ENCODE data around the gene ATP6V1C2. TPM values are rescaled to one million over a fixed set of nuclear protein-coding genes. Genes with fewer than 3 reads are reported as not detected.
"Not testable (repeated sequence)": the region's sequence is repeated elsewhere in the genome, so short reads cannot be mapped to it uniquely, and the experiment has no call there.

ATP6V1C2 gene
- total RNA-seq, 1 donor from 2014 or later: 56.8 TPM

DNA sequence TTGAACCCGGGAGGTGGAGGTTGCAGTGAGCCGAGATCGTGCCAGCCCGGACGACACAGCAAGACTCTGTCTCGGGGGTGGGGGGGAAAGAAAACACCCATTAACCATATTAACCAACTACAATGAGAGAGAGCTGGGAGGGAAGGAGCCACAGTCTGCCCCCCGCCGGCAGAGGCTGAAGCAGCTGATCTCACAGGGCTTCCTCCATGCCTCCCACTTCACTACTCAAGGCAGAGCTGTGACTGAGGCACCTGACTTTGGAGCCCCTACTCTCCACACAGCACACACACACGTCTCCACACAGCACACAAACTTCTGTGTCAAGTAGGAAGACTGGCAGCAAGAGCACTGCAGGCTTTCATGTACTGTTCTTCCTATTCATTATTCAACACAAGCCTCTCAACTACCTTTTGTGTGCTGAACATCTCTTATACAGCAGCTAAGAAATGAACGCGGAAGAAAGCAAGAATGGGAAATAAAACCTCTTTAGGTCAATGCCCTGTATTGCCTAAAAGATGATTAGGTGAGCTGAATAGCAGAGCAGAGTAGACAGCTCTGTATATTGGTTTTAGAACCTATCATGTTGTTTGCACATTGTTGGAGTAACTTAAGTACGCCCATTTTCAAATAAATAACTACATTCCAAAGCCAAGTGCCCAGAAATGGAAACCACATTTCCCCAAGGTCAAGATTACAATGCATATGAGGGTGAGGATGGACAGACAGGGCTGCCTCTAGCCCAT lies 65.0 kb downstream of the ATP6V1C2 start:
- no peak for DNase-seq

DNA sequence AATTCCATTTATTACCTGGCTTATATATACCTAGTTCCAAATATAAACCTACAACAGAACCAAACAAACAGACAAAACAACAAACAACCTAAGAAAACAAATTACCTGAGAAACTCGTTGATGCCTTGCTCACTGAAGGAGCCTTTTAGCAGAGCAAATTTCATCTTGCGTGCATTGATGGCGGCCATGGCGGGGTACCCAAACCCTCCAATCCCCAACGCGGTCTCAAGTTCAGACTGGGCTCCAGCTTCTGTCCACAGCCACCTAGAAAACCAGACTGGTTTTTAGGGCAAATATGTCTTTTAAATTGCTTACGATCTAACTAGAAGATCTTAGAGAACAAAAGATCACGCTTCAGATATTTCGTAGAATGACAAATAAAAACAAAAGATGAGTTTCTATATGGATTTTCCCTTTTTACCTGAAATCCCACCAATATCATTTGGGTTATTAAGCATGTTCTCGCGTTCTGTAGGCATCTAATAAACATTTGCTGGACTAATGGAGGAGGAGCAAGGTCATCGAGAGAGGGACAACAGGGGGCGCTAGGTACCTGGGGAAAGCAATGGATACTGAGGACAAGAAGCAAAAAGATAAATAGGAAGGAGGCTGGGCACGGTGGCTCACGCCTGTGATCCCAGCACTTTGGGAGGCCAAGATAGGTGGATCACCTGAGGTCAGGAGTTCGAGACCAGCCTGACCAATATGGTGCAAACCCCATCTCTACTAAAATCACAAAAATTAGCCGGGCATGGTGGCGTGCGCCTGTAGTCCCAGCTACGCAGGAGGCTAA lies 65.9 kb downstream of the ATP6V1C2 start:
- DNase-seq: no peak

DNA sequence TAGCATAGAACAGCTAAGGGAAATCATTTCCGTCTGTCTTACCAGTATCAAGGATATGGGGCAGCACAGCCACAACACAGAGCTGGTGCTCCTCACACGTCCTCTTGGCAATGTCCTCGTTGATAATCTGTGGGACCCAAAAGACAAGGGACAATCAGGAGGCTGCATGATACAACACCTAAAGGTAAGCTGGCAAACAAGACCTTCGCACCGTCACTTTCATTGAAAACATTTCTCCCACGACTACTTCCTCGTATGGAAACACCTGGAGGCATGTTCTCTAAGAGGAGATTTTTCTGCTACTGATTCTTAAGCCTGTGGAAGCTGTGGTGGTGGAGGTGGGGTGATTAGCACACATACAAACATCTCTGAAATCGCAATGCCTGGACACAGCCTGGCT lies 67.4 kb downstream of the ATP6V1C2 start:
- DNase-seq: no peak

DNA sequence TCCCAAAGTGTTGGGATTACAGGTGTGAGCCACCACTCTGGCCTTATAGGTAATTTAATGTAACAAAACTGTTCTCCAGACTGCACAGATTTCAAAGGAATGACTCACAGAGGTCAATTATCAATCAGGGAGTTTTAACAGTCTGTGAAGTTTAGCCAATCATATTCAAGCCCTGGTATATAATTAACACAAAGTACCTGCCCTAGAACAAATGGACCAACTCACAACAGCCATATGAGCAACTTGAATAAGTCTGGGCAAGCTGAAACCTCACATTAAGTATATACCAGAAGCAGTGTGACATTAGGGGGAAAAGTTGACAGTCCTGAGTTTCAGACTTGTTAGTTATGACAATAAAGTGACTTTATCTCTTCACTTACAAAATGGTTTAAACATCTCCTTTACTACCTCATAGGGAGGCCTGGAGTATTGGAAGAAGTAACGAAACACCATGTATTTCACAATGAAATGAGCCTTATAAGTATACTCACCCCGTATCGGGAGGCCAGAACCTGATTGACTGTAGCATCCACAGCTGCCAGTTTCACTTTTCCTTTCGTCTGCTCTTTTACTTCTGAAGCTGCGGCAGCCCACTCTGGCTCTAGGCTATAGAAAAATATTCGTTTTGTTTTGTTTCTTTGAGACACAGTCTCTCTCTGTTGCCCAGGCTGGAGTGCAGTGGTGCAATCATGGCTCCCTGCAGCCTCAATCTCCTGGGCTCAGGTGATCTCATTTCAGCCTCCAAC lies 69.0 kb downstream of the ATP6V1C2 start:
- no peak for DNase-seq

DNA sequence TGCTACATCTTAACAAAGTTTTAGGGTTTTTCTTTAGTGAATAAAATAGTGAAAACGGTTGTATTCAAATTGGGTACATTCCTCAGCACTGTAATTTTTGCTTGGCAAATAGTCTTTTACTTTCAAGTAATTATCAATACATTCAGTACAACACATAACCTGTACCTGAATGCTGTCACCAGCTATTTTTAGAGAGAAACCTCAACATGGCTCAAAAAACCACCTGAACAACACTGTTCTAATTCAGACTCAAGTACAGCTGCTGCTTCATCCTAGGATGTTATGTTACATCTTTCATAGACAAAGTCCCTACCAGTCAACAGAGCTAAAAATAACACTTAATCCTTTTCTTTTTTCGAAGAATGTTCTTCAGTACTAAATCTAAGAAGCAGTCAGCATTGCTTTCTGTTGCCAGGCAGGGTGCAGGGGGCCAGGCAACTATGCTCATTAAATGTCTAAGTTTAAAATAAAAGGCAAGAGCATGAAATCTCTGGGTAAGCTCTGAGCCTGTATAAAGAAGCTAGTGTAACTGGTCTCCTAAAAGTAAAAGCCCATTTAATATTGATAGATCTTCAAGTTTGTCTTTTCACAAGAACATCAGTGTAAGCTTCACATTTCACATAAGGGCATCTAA lies 70.7 kb downstream of the ATP6V1C2 start:
- no peak for DNase-seq

DNA sequence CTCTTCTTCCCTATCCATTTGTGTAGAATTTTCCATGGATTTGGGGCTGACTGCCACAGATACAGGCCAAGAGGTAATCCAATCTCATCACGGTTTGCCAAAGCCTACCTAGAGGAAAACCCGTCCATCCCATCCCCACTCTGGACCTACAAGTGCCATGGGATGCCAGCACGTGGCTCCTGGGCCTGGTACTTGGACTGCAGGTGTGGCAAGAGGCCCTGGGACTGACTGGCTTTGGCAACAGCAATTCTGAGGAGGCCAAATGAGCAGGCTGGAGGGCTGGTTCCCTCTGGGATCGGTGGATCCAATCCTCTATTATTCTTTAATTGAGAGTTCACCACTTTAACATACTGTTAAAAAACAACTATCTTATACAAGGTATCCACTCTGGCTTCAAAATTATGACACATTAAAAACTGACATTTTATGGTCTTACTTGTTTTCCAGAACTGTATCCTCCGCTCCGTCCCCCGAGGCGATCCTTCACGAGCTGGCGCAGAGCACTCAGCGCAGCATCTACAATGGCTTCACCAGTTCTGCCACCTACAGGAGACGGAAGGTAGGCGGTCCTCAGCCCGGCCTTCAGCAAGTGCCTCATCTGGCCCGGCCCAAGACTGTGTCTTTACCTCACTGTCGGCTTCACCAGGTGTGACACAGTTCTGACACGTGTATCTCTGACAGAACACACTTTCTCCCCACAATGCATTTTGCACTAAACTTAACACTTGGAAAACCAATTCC lies 71.4 kb downstream of the ATP6V1C2 start:
- no peak for DNase-seq

DNA sequence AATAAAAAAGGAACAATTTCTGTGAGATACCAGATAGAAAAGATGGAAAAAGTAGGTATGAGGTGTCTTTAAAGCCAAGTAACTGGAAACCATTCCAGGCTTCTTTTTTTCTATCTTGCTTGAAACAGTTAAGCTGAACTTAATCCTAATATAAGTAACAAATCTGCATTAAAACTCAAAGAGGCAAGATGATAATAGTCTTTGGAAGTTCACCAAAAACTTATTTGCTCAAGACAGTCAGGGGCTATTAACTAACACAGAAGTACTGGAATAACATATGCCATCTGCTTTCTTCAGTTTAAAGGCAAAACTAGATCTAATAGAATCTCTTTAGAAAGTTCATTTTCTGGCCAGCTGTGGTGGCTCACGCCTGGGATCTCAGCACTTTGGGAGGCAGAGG lies 72.4 kb downstream of the ATP6V1C2 start:
- DNase-seq: no peak

DNA sequence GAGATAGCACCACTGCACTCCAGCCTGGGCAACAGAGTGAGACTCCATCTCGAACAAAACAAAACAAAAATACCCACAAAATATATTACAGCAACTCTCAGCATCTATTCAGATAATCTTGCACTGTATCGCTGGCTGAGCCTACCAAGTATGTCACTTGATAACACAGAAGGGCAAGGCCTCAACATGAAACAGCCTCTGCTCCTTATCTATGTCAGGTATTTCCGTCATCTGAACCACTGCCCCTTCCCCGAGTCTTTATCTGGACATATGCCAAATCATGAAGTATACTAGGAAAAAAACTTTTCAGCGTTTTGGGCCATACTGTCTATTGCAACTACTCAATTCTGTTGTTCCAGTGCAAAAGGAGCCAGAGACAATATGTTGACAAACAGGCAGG lies 73.4 kb downstream of the ATP6V1C2 start:
- no peak for DNase-seq

DNA sequence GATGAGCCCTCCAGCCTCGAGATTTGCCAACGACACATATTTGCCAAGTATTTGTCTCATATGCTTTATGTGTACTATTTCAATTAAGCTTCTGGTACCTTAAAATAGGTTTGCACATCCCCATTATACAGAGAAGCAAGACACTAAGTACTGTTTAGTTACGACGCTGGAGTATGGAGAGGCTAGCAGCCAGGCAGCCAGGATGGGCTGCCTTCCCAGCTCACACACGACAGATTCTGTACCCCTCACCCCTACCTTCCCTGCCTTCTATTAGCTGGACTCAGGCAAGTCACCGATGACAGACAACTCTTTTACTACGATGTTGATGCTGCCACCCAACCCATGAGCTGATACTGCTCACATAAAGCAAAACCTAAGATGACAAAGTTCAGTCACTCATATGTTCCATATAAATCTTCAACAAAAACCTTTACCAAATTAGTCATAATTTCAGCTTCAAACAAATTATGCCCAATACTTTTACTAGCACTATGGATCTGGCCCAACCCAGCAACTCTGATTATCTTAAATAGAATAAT lies 74.1 kb downstream of the ATP6V1C2 start:
- no peak for DNase-seq

DNA sequence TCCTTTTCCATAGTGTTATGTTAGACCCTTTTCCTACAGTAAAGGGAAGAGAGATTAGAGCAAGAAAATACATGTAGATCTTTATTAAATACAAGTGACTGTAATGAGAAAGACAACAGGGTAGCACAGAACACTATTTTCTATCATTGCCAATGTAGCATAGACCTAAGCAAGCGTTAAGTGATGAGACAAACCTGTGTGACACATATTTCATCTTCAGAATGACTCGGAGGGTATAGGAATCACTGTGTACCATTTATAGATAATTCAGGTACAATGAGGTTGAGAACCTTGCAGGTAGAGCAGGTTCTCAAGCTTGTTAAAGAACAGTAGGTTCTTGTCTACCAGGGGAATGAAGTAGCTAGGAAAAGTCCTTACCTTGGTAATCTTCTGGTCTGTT lies 75.3 kb downstream of the ATP6V1C2 start:
- no peak for DNase-seq

DNA sequence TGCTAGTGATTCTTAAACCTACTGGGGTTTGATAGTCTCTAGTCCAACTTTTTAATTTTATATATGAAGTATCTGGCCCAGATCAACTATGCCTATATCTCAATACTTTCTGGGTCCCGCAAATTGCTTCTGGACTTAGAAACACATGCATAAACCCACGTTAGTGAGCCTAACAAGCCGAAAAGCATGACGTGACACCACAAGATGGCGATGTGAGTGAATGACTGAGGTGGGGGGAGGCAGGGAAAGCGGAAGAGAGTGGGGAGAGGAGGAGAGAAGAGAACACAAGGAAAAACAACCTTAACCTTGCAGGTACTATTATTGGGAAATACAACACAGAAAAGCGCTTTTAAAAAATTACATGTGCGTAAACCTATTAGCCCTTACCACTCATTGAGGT lies 77.4 kb downstream of the ATP6V1C2 start:
- no peak for DNase-seq

DNA sequence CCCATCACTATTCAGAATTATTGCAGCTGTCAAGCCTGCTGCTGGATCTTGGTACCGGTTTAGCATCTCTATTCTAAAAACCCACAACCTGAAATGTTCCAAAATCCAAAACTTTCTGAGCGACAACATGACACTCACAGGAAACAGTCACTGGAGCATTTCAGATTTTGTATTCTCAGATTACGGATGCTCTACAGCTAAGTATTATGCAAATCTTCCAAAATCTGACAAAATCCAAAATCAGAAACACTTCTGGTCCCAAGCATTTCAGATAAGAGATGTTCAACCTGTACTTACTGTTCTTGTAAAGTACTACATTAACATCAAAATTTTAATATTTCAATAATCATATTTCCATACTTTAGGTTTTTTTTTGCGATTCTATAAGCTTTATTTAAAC lies 78.7 kb downstream of the ATP6V1C2 start:
- DNase-seq: no peak

DNA sequence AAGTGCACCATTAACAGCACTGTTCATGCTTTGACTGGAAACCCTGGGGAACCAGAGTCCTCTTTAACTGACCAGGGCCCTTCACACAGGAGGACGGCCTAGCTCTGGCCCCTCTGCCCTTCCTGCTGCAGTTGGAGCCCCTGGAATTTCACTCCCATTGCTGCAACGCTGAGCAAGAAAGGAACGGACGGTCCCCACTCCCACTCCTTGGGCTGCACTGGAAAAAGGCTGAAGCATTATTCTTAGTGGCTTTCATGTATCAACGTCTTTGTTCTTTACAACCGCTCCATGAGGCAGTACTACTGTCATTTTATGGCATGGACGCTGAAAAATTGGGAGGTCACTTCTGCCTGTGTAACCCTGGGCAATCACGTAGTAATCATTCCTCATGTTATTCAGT lies 81.2 kb downstream of the ATP6V1C2 start:
- DNase-seq: no peak

DNA sequence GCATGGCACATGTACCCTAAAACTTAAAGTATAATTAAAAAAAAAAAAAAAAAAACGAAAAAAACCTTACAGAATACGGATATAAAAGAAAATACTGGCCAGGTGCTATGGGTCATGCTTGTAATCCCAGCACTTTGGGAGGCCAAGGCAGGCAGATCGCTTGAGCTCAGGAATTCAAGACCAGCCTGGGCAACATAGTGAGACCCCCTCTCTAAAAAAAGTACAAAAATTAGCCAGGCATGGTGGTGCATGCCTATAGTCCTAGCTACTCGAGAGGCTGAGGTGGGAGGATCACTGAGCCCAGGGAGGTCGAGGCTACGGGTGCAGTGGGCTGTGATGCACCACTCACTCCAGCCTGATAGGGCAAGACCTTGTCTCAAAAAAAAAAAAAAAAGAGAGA lies 84.6 kb downstream of the ATP6V1C2 start:
- DNase-seq: not testable (repeated sequence)

DNA sequence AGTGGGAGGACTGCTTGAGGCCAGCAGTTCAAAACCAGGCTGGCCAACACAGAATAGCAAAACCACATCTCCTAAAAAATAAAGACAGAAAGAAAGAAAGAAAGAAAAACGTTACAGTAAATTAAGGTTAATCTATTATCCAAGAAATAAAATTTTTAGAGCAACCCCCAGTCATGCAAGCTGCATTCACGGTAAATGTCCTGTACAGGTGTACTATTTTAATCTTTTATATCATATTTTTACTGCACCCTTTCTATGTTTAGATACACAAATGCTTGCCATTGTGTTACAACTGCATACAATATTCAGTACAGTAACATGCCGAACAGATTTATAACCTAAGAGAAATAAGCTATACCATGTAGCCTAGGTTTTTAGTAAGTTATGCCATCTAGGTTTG lies 85.1 kb downstream of the ATP6V1C2 start:
- DNase-seq: no peak

DNA sequence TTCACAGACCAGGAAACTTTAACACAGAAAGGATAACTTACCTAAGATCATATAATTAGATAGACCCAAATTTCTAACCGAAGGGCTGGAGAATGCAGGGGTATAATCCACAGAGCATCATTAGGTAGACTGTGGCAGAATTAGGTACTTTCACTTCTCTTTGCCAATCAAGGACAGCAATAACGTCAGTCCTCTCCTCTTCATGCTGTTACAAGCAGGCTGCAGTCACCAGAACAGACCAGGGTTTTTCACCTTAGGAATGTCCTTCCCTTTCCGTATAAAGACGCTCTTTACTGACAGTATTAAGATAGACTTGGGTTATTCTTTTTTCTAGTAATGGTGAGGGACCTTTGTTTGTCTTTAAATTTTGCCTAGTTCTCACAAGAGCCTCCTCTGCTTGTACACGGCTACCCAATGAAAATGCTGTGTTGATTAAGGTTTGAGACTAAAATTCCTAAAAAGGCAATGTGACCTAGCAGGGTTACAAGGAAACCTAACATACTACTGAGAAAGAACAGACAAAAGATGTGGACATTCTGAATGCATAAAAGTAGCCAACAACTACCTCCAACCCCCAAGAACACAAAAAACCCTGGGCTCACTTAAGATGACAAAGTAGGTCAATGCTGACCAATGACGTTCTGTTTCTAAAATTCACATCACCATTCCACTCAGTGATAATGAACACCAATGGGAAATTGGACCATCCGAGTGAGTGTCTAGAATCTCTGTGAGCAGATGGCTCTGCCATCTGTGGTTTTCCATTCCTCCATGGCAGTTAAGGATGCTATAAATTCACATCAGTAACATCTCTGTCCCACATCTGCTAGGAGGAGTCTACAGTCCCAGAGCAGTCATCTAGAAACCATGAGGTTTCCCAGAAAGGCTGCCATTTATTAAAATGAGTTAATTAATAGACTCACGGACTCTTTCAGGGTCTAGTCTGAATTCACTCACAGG lies 89.1 kb downstream of the ATP6V1C2 start:
- DNase-seq: peak; percentile 56

DNA sequence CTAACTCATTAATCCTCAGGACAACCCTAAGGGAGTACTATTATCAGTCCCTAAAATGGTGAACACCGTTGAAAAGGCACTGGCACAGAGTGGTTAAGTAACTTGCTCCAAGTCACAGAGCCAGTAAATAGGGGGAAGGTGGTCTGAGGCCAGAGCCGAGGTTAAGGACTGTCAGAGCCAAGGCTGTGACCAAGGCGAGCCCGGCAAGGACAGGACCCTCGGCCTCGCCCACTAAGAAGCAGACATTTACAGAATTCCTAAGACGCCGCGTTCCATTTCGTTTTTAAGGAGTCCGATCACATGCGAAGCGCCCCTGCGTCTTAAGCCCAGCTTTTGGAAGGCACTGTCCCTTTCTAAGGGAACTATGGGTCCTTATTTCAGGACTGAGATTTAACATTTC lies 90.1 kb downstream of the ATP6V1C2 start:
- DNase-seq: no peak

DNA sequence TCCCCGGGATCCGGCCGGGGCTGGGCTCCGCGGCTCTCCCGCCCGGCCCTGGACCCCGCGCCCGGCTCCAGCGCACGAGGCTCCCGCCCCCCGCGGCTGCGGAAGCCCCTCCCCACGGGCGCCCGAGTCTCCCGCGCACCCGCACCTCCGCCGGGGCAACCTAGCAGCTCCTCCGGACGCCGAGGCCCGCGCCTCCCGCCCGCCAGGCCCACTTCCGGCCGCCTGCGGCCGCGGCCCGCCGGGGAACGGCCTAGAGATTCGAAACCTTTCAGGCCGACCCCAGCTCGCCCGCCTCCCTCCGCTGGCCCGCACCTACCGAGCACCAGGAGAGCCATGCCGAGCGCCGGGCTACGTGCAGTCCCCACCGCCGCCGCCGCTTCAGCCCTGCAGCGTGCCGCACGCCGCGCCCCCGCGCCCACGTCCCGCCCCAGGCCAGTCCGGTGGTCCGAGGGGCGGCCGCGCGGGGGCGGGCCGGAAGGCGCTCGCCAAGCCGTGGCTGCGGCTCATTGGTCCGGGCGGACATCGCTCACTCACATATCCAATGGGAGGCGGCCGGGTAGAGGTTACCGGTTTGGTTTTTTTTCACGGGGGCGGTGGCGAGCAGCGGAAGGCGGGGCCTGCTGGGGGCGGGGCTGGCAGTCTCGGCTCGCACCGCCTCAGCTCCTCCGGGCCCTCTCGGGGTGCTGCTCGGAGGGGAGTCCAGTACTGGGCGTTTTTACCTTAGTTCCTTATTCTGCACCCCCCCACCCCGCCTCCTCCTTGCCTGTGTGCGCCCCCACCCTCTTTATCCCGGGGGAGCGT lies 91.1 kb downstream of the ATP6V1C2 start, which contains the start of gene PDIA6:
Gene PDIA6 (minus strand): TSS at position 424 of the 801 bp plus-strand sequence. CDS start 89 bp downstream, at position 335.
- DNase-seq: peak; percentile 92

Measured in skin of body (tissue), 2 donors.